ENCODE data around the gene TGFA.

TGFA gene

DNA sequence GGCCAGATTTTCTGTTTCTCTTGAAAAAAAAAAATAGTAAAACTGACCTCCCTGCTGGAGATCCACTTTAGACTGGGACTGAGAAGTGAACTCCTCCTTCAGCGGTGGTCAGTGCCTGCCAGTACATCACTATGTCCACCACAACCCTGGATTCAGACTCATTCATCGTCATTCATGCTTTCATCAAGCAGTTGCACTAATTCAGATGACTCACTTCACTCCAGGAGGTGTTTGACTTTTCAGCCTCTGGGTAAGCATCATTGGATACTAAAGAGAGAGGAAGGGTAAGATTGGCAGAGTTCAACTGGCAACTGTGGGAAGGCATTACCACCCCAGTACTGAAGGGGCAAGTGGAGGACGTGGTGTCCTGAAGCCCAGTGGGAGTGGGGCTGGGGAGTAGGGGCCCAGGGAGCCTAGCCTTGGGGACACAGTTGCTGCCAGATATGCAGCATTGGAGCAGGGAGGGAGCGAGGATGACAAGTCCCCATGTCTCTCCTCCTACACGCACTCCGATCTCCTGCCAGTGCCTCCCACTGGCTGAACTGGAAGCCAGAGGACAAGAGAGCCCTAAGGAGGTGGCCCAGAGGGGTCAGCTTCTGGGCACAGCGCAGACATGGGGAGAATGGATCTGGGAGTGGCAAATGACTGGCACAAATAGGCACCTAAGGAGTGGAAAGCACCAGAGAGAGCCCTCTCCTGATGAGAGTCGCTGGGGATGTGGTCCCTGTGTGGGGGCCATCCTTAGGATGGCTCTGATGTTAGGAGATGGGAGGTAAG lies 111.1 kb downstream of the TGFA start:
- H3K4me1 Mint-ChIP-seq, result no peaks in the 10 kb centered on the region
- H3K9me3 Mint-ChIP-seq, result no peaks in the 10 kb centered on the region
- peak in 1 of 2 donors; percentile 7 for DNase-seq (ENCODE audit: low spot score in 2 of 2)
- no peak overlapping the region for H3K4me3 Mint-ChIP-seq
- H3K27ac Mint-ChIP-seq, result no peak overlapping the region
- no peak for ATAC-seq (ENCODE audit: low read depth)
- H3K27me3 Mint-ChIP-seq, result peaks cover 10% of the 10 kb centered on the region
- H3K36me3 Mint-ChIP-seq, result no peaks in the 10 kb centered on the region

DNA sequence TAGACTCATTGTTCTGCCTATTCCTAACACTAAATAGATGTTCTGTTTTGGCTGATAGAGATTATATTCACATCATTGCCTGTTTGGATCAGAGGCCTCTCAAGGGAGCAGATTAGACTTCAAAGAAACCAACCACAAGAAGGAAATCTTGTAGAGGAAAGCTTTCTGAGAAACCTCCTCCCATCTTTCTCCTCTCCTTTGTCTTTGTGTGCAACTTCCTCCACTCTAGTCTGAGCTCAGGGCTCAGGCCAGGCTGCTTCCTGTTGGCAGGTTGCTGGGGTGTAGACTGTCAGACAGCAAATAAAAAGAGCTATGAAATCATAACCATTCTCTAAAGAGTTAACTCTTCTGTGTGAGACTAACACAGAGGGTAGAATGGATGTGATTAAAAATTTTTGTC lies 113.0 kb downstream of the TGFA start:
- Mint-ChIP-seq H3K27ac (no peak overlapping the region), H3K4me3 (no peak overlapping the region), H3K9me3 (no peaks in the 10 kb centered on the region), H3K36me3 (no peaks in the 10 kb centered on the region), H3K27me3 (peaks cover 10% of the 10 kb centered on the region), H3K4me1 (no peaks in the 10 kb centered on the region)
- DNase-seq (ENCODE audit: low spot score in 2 of 2) (peak in 1 of 2 donors; percentile 4), ATAC-seq (ENCODE audit: low read depth) (no peak)

GRCh38 chr2:70435138-70435537 lies 118.5 kb downstream of the TGFA start:
- DNase-seq (ENCODE audit: low spot score in 2 of 2) (no peak), ATAC-seq (ENCODE audit: low read depth) (no peak)
- peaks cover 8% of the 10 kb centered on the region for H3K27me3 Mint-ChIP-seq
- no peaks in the 10 kb centered on the region for H3K36me3 Mint-ChIP-seq
- H3K9me3 Mint-ChIP-seq, result no peaks in the 10 kb centered on the region
- H3K4me1 Mint-ChIP-seq, result no peaks in the 10 kb centered on the region
- H3K4me3 Mint-ChIP-seq, result no peak overlapping the region
- H3K27ac Mint-ChIP-seq, result no peak overlapping the region

DNA sequence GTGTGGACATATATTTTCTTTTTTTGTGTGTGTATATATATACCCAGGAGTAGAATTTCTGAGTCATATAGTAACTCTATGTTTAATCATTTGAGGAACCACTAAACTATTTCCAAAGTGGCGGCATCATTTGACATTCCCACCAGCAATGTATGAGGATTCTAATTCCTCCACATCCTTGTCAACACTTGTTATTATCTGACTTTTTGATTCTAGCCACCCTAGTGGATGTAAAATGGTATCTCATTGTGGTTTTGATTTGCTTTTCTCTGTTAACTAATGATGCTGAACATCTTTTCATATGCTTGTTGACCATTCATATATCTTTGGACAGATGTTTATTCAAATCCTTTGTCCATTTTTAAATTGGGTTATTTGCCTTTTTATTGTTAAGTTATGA lies 120.3 kb downstream of the TGFA start:
- Mint-ChIP-seq H3K9me3 (no peaks in the 10 kb centered on the region), H3K27me3 (peaks cover 2% of the 10 kb centered on the region), H3K36me3 (no peaks in the 10 kb centered on the region), H3K4me1 (no peaks in the 10 kb centered on the region), H3K4me3 (no peak overlapping the region), H3K27ac (no peak overlapping the region)
- no peak for ATAC-seq (ENCODE audit: low read depth)
- DNase-seq (ENCODE audit: low spot score in 2 of 2), result no peak

DNA sequence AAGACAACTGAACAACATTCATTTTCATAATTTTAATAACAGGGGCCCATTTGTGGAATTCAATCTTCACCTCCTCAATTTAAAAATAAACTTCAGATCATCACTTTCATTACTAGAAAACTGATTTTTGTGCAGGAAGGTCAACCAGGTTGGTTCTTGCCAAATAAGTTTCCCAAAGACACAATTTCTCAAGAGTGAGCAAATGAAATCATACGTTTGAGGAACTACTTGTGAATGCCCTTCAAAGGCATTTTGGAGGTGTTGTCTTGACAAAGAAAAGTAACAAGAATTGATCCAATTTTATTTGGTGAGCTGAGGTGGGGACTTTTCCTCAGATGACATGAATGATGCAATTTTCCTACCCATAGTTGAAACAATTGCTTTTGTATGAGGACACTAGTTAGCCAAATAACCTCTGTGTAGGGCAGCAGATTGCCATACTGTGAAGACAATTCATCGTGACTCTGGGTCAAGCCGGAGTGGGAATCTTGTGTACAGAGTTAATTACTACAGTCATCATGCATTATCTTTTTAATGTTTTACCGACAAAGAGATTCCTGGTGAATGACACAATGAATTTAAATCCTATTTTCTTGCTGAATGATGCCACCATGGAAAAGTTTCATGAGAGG lies 121.8 kb downstream of the TGFA start:
- Mint-ChIP-seq H3K4me1 (no peaks in the 10 kb centered on the region), H3K9me3 (no peaks in the 10 kb centered on the region), H3K27me3 (peaks cover 2% of the 10 kb centered on the region), H3K4me3 (no peak overlapping the region), H3K27ac (no peak overlapping the region), H3K36me3 (no peaks in the 10 kb centered on the region)
- DNase-seq (ENCODE audit: low spot score in 2 of 2), result no peak
- no peak for ATAC-seq (ENCODE audit: low read depth)

DNA sequence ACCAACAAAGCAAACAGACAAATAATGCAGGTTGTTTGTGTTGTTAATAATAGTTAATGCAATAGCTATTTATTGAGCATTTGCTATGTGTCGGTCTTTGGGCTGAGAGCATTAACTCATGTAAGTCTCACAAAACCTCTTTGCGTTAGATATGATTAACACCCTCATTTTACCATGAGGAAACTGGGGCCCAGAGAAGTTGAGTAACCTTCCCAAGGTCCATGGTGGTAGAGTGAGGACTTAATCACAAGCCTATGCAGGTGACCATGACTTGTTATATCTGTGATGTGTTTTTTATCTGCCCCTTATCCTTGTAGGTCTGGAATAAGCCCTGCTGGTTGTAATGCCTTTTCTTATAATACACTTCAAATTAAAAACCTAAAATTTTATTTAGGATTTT lies 127.3 kb downstream of the TGFA start:
- ATAC-seq (ENCODE audit: low read depth), result no peak
- H3K27me3 Mint-ChIP-seq, result peaks cover 1% of the 10 kb centered on the region
- H3K36me3 Mint-ChIP-seq, result no peaks in the 10 kb centered on the region
- no peak overlapping the region for H3K4me3 Mint-ChIP-seq
- H3K4me1 Mint-ChIP-seq, result no peaks in the 10 kb centered on the region
- no peak for DNase-seq (ENCODE audit: low spot score in 2 of 2)
- H3K27ac Mint-ChIP-seq, result no peak overlapping the region
- no peaks in the 10 kb centered on the region for H3K9me3 Mint-ChIP-seq

GRCh38 chr2:70425682-70426301 lies 127.8 kb downstream of the TGFA start:
- Mint-ChIP-seq H3K4me3 (no peak overlapping the region), H3K36me3 (no peaks in the 10 kb centered on the region), H3K9me3 (no peaks in the 10 kb centered on the region), H3K27me3 (peaks cover 1% of the 10 kb centered on the region), H3K27ac (no peak overlapping the region), H3K4me1 (no peaks in the 10 kb centered on the region)
- DNase-seq (ENCODE audit: low spot score in 2 of 2) (no peak), ATAC-seq (ENCODE audit: low read depth) (no peak)

DNA sequence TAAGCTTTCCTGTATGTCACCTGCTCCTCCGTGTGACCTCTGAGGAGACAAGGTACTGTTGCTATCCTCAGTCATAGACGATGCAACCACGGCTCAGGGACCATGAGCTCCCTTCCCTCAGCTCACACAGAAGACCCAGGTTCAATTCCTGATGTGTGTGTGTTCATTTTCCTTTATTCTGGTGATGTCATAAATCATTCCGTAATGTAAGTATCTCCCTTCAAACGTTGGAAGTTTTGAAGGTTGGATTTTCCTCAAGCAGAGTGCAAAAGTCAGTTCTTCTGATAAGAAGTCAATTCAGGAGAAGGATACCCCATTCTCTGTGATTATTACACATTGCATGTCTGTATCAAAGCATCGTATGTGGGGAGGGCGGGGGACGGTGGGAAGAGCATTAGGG lies 132.9 kb downstream of the TGFA start:
- H3K27me3 Mint-ChIP-seq, result peaks cover 4% of the 10 kb centered on the region
- ATAC-seq (ENCODE audit: low read depth) (no peak), DNase-seq (ENCODE audit: low spot score in 2 of 2) (no peak)
- H3K9me3 Mint-ChIP-seq, result no peaks in the 10 kb centered on the region
- H3K27ac Mint-ChIP-seq, result no peak overlapping the region
- no peaks in the 10 kb centered on the region for H3K4me1 Mint-ChIP-seq
- no peak overlapping the region for H3K4me3 Mint-ChIP-seq
- no peaks in the 10 kb centered on the region for H3K36me3 Mint-ChIP-seq

GRCh38 chr2:70420143-70420542 lies 133.5 kb downstream of the TGFA start:
- no peaks in the 10 kb centered on the region for H3K36me3 Mint-ChIP-seq
- H3K27me3 Mint-ChIP-seq, result peaks cover 4% of the 10 kb centered on the region
- H3K9me3 Mint-ChIP-seq, result no peaks in the 10 kb centered on the region
- no peaks in the 10 kb centered on the region for H3K4me1 Mint-ChIP-seq
- no peak overlapping the region for H3K27ac Mint-ChIP-seq
- DNase-seq (ENCODE audit: low spot score in 2 of 2) (no peak), ATAC-seq (ENCODE audit: low read depth) (no peak)
- H3K4me3 Mint-ChIP-seq, result no peak overlapping the region

GRCh38 chr2:70418514-70418913 lies 135.1 kb downstream of the TGFA start:
- Mint-ChIP-seq H3K4me3 (no peak overlapping the region), H3K36me3 (no peaks in the 10 kb centered on the region), H3K27me3 (peaks cover 7% of the 10 kb centered on the region), H3K4me1 (no peaks in the 10 kb centered on the region), H3K27ac (no peak overlapping the region), H3K9me3 (no peaks in the 10 kb centered on the region)
- no peak for DNase-seq (ENCODE audit: low spot score in 2 of 2)
- ATAC-seq (ENCODE audit: low read depth), result no peak

- H3K4me1 Mint-ChIP-seq, result no peaks in the 10 kb centered on the region
- no peak overlapping the region for H3K27ac Mint-ChIP-seq
- H3K4me3 Mint-ChIP-seq, result no peak overlapping the region
- ATAC-seq (ENCODE audit: low read depth), result no peak
- no peak for DNase-seq (ENCODE audit: low spot score in 2 of 2)
- no peaks in the 10 kb centered on the region for H3K9me3 Mint-ChIP-seq
- H3K36me3 Mint-ChIP-seq, result no peaks in the 10 kb centered on the region
- peaks cover 8% of the 10 kb centered on the region for H3K27me3 Mint-ChIP-seq
Measured at GRCh38 chr2:70417011-70417410, 136.6 kb downstream of the TGFA start.

GRCh38 chr2:70412294-70413070 lies 141.1 kb downstream of the TGFA start:
- Mint-ChIP-seq H3K4me3 (no peak overlapping the region), H3K9me3 (peaks cover 2% of the 10 kb centered on the region), H3K36me3 (no peaks in the 10 kb centered on the region), H3K27ac (no peak overlapping the region), H3K4me1 (no peaks in the 10 kb centered on the region), H3K27me3 (peaks cover 13% of the 10 kb centered on the region)
- DNase-seq (ENCODE audit: low spot score in 2 of 2), result no peak
- no peak for ATAC-seq (ENCODE audit: low read depth)

- Mint-ChIP-seq H3K4me3 (no peak overlapping the region), H3K36me3 (no peaks in the 10 kb centered on the region), H3K27ac (no peak overlapping the region), H3K27me3 (peaks cover 13% of the 10 kb centered on the region), H3K9me3 (peaks cover 2% of the 10 kb centered on the region), H3K4me1 (no peaks in the 10 kb centered on the region)
- no peak for ATAC-seq (ENCODE audit: low read depth)
- DNase-seq (ENCODE audit: low spot score in 2 of 2), result no peak
Measured at GRCh38 chr2:70411483-70412125, 142.0 kb downstream of the TGFA start.
